SKM-1 (cell line): ENCODE measurements around the gene MBNL2.

ENCODE experiments used
- DNase-seq: peaks from one replicate; lab custom pipeline; 2025; ENCODE audit not compliant: unreplicated experiment; lab: John Stamatoyannopoulos, UW

MBNL2 gene

DNA sequence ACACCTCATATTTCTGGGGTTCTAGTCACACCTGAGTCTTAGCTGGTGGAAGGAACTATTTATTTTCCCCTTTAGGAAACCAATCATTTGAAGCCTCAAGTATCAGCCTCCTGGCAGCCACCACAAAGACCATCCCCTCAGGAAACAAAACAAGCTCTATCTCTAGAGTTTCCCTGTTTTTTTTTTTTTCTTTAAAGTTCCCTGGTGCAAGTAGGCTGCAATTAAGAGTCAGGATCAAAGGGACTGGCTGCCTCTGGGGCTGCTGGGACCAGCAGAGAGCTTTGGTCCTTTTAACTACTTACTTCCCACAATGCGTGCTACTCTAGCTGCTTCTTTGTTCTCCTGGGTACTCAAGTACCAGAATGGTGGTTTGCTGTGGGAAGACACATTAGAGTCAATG is 11.4 kb downstream of the MBNL2 start:
- no peak for DNase-seq

GRCh38 chr13:97234236-97234635 is 12.1 kb downstream of the MBNL2 start:
- DNase-seq: no peak

DNA sequence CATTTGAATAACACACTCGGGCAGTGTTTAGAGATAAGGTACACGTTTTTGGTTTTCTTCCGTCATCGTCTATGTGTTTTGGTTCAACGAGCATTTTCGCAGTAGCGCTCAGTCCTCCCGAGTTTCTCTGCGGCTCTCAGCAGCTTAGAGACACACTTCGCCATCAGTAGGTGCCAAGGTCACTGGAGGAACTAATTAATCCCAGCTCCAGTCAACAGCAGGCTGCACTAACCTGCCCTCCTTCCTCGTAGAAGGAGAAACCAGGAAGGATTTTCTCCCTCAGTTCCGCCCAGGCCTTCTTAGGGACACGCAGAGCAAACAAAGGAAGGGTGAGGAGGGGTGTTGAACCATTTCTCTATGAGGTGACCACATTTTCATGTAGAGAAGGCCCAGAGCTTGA is 12.6 kb downstream of the MBNL2 start:
- no peak for DNase-seq

- no peak for DNase-seq
Measured at GRCh38 chr13:97235549-97236231, 13.6 kb downstream of the MBNL2 start.

GRCh38 chr13:97237388-97237787 is 15.3 kb downstream of the MBNL2 start:
- DNase-seq: no peak

DNA sequence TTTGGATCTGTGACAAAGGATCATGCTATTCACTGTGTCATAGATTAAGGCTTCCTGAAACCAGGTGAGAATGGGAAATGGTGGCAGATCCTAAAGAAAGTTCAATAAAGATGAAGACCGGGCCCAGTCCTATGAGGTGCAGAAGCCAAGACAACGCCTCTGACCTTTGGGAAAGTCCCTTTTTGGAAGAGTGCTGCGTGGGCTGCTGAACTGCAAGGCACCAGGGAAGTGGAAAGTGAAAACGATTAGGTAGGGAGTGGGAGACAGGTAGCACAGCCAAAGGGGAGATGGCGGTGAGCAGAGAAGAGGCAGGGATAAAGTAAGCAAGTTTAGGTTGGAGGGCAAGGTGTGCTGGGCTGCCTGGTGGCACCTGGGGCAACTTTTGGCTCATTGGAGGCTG is 16.3 kb downstream of the MBNL2 start:
- DNase-seq: no peak

GRCh38 chr13:97238883-97239282 is 16.8 kb downstream of the MBNL2 start:
- DNase-seq: no peak

GRCh38 chr13:97239306-97239705 is 17.2 kb downstream of the MBNL2 start:
- no peak for DNase-seq

DNA sequence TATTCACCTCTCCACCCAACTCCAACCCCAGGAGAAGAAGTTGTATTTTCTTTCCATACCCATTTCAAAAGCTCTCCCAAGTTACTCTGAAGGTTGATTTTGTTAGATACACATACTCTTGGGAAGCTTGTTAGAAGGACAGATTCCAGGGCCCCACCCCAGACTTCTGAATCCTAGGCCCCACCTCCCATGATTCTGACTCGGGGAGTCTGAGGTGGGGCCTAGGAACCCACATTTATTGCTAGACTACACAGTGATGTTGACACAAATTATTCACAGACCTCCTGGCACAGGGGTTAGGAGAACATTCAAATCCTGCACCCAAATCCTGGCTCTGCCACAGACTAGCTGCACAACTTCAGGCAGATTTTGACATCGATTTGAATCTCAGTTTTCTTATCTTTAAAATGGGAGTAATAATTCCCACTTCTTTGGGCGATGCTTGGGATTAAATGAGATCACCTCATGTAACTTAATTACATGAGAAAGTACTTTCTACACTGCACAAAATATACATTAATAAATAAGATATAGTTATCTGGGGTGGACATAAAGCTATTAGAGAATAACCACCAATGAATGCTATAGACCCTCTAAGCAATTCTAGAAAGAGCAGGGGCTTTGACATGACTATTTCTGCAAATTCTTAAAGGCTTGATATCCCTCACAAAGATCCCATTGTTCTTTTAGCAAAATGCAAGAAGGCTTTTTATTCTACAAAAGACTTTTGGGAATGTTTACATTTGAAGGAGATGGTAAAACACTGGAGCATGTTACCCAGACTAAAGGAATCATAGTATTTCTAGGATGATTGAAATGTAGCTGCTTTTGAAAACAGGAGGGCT is 18.0 kb downstream of the MBNL2 start:
- no peak for DNase-seq

DNA sequence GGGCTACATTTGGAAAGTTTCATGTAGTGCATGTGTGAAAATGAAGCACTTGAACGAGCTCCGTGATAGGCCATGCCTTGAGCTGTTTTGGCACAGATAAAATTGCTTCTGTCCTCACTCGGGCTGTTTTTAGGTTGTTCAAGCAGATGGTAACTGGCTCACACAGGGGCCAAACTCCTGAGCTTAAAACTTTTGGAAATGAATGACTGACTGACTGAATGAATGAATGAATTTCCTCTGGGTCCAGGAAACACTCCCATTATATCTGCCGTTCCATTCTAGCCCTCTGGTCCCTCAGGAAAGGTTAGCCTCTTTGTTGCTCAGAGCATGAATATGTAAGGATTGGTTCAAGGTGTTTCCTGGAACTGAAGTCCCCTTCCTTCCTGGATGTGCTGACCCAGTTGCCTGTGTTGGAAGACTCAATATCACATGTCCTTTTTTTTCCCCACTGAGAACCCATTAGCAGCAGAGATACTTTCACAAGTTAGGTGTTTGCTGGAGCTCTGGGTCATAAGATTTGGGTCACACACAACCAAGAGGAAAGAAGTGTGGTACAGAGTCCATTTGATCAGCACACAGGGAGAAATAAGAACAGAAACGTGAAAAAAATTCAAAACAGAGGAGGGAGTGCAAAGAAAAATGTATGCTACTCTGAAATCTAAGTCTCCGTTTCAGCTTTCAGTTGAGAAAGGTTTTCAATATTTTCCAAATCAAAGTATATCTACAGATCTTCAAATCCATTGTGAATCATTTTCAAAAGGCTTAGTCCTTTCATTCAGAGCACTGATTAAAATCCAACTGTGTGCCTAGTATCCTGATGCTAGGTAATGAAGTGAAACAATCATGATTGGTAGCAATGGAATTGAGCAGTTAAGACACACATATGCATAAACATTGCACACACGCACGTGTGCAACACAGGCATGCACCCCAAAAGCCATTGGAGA is 18.9 kb downstream of the MBNL2 start:
- no peak for DNase-seq

- DNase-seq: no peak
Measured at GRCh38 chr13:97241761-97242160, 19.6 kb downstream of the MBNL2 start.

DNA sequence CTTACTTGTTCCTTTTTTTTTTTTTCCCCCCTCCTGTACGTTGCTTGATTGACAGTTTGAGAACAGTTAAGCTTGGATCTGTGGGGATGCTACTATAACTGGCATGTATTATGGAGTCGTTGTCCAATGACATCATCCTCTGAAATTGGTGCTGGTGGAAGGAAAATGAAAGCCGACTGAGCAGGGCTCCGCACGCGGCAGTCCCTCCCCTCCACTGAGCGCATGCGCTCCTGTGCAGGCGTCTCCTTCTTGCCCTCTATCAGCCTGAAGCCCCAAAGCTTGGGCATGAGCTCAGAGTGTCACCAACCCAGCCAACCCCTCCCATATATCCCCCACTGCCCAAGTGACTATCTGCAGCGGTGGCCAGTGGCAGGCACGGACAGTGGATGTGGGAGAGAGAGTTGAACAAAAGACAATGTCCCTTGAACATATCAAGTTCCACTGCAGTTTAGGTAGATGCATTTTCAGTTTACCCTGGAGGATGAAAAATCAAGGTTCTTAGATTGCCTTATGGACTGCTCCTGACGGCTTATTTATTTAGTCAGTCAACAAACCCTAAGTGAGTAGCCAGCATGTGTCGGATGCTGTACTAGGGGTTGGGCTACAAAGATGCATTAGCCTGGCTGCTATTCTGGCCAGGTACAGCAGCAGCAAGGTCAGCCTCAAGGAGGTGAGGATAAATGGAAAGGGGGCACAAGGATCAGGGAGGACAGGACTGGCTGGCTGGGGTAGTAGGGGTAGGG is 20.8 kb downstream of the MBNL2 start:
- no peak for DNase-seq

GRCh38 chr13:97243915-97244781 is 22.0 kb downstream of the MBNL2 start:
- no peak for DNase-seq

GRCh38 chr13:97245011-97245410 is 22.9 kb downstream of the MBNL2 start:
- DNase-seq: no peak

DNA sequence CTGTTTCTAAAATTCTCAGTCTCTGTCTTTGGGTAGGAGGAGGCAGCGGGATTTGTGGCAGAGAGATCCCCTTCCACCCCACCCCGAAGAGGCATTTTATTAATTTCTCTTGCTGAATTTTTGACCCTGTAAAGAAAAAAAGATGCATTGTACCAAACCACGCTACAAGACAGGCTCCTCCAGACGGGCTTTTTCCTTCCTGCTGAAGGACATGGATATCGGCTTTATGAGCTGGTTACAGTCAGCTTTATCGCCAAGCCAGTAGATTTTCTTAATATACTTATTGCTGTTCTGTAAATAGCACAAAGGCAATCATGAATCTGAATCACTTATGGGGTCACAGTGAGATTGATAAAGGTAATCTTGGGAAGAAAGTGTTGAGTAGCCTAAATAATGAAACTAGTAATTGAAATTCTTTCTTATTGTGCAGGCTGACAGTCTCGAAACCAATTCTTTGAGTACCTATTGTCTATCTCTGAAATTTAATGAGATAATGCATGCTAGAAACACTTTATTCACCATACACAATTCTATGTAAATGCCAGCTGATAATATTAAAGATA is 24.5 kb downstream of the MBNL2 start:
- no peak for DNase-seq

- no peak for DNase-seq
Measured at GRCh38 chr13:97248243-97248642, 26.1 kb downstream of the MBNL2 start.

GRCh38 chr13:97249093-97249795 is 27.1 kb downstream of the MBNL2 start:
- no peak for DNase-seq

- no peak for DNase-seq
Measured at GRCh38 chr13:97249796-97250495, 27.8 kb downstream of the MBNL2 start.
